GM21526 (cell line): ENCODE results near the gene CBX3.
A peak's percentile ranks its signal among the peaks of the same experiment; 100 is the strongest.
"Not testable (repeated sequence)": the region's sequence is repeated elsewhere in the genome, so short reads cannot be mapped to it uniquely, and the experiment has no call there.

ENCODE experiments used
- ATAC-seq: cut with Tn5 transposase; IDR thresholded peaks from one replicate; pipeline ENCODE4 v1.9.1; 2021; ENCODE audit warnings: moderate library complexity; ENCODE audit not compliant: unreplicated experiment, low FRiP score

The CBX3 gene

DNA sequence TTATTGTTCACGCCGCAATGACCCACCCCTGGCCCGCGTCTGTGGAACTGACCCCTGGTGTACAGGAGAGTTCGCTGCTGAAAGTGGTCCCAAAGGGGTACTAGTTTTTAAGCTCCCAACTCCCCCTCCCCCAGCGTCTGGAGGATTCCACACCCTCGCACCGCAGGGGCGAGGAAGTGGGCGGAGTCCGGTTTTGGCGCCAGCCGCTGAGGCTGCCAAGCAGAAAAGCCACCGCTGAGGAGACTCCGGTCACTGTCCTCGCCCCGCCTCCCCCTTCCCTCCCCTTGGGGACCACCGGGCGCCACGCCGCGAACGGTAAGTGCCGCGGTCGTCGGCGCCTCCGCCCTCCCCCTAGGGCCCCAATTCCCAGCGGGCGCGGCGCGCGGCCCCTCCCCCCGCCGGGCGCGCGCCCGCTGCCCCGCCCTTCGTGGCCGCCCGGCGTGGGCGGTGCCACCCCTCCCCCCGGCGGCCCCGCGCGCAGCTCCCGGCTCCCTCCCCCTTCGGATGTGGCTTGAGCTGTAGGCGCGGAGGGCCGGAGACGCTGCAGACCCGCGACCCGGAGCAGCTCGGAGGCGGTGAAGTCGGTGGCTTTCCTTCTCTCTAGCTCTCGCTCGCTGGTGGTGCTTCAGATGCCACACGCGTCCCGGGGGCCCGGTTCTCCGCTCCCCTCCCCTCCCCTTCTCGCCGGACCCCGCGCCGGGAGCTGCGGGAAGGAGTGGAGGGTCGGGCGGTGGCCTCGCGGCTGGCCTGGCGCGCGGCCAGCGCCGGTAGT lies at the start of gene CBX3:
Gene CBX3 (plus strand): TSS at position 499 of the 772 bp plus-strand sequence. CDS start 1,254 bp downstream, outside the sequence.
- ATAC-seq = peak; percentile 39

DNA sequence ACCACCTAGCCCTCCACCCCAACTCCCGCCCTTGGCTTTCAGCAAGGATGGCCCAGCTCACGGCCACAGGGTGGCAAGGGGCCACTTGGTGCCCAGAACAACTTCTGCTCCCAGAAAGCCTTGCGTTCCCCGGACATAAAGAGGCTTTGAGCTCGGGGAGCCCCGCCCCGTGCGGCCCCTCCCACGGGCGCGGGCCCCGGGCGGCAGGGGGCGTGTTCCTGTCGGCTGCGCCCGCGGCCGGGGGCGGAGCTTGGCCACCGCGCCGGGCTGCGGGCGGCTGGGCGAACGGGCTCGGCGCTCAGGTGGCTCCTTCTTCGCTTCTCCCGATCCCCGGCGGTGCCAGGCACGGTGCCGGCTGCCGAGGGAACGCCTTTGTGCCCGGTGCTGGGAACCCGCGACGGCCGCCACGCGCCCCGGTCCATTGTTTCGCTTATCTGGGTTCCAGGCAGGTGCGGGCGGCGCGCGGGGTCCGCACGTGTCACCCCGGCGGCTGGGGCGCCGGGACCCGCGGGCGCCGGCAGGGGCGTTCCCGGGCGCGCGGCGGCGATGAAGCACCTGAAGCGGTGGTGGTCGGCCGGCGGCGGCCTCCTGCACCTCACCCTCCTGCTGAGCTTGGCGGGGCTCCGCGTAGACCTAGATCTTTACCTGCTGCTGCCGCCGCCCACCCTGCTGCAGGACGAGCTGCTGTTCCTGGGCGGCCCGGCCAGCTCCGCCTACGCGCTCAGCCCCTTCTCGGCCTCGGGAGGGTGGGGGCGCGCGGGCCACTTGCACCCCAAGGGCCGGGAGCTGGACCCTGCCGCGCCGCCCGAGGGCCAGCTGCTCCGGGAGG lies 49.4 kb upstream of the CBX3 start, which contains the start of gene NFE2L3:
Gene NFE2L3 (plus strand): TSS at position 246 of the 829 bp plus-strand sequence. CDS start 301 bp downstream, at position 547.
- peak; percentile 59 for ATAC-seq

- peak; percentile 28 for ATAC-seq
Measured at GRCh38 chr7:26152782-26153240, 48.7 kb upstream of the CBX3 start.

- no peak for ATAC-seq
Measured at GRCh38 chr7:26153241-26153822, 48.2 kb upstream of the CBX3 start.

- no peak for ATAC-seq
Measured at GRCh38 chr7:26153823-26154783, 47.4 kb upstream of the CBX3 start.

DNA sequence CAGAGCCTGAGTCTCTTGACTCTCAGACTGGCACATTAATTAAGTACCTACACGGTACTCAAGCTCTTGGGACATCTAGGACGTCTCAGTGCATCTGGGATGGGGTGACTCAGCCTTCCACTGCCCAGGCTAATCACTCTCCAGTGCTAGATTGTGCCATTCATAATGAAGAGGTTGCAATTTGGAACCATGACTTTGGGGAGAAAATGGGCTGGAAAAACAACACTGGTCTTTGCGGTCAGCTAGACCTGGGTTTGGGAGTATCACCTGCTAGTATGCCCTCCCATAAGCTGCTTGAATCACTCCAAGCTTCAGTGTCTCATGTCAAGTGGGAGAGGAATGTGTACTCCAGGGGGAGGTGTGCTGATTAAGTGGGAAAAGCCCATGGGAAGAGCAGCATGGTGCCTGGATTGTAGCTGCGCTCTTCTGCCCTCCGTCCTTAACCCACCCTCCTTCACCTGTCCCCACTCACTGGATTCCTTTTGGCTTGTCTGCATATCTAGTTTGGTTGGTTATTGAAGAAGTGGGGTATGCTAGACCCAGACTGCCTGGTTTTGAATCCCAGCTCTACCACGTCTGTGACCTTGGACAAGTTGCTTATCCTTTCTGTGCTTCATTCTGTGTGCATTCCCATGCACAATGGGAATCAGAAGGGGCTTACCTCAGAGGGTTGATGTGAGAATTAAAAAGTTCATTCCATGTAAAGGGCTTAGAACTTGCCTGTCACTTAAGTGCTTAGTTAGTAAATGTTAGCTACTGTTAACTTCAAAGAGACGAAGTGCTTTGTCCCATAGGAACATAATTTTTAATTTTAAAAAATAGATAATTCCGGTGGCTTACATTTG lies 45.8 kb upstream of the CBX3 start:
- ATAC-seq = no peak

DNA sequence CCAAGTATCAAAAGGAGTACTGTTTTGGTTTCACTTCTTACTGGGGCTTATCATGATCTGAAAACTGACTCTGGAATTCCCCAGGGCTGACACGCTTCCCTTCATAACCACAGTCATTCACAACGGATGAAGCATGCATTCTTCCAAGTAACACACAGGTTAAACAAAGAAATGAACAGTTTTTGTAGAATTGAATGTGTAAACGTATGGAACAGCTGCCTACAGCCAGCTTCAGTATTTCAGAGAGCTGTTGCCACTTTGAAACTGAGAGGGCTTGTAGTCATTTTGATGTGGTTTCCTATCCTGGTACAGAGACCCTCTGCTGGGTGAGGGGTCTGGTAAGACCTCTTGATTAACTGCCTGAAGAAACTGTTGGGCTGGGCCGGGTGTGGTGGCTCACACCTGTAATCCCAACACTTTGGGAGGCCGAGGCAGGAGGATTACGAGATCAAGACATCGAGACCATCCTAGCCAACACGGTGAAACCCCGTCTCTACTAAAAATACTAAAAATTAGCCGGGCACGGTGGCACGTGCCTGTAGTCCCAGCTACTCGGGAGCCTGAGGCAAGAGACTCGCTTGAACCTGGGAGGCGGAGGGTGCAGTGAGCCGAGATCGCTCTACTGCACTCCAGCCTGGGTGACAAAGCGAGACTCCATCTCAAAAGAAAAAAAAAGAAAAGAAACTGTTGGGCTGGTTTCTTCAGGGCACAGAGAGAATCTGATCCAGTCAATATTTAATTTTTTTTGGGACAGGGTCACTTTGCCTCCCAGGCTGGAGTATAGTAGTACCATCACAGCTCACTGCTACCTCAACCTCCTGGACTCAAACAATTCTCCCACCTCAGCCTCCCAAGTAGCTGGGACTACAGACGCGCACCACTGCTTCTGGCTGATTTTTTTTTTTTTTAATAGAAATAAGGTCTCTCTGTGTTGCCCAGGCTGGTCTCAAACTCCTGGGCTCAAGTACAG lies 44.8 kb upstream of the CBX3 start:
- ATAC-seq = no peak

DNA sequence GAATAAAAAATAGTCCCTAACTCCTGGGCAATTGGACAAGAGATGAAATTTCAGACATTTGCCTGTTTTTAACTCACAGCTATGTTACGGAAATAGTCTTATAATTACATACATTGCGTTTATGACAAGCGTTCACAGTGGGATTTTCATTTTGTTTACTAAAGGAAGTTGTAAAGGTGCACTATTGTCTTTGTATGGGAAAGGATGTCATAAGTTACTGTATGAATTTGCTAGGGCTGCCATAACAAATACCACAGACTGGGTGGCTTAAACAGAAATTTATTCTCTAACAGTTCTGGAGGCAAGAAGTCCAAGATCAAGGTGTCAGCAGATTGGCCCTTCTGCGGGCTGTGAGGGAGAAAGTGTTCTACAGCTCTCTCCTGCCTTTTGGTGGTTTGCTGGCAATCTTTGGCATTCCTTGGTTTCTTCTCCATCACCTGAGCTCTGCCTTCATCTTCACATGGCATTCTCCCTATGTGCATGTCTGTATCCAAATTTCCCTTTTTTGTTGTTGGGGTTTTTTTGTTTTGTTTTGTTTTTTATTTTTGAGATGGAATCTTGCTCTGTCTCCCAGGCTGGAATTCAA lies 43.9 kb upstream of the CBX3 start:
- no peak for ATAC-seq

DNA sequence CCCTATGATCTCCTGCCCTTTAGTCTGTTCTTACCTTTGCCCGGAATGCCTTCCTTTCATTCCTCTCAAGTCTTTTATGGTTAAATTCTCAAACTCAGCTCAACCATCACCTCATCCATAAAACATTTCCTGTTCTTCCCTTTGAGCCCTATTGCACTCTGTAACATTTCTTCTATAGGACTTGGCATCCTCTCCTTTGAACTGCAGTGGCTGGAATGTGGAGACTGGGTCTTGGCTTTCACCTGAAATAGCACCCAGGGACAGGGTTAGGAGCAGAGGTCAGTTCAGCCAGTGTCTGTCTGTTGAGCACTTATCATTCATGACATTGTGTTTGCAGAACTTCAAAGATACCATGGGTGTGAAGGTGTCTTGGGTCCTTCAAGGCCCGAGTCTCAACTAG lies 42.3 kb upstream of the CBX3 start:
- no peak for ATAC-seq

GRCh38 chr7:26160896-26161295 lies 40.6 kb upstream of the CBX3 start:
- no peak for ATAC-seq

DNA sequence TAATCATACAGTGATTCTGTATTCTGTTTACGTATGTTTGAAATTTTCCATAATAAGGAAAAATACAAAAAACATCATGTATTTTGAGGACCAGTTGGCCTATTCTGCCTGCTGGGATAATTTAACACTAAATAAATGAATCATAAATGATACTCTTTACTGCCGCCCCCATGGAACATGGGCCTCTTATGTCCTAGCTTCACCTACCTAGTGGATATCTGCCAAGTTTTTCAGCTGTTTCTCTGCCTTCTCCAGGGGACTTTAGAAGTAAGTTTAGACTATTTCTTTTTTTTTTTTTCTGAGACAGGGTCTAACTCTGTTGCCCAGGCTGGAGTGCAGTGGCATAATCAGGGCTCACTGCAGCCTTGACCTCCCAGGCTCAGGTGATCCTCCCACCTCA lies 39.1 kb upstream of the CBX3 start:
- ATAC-seq = no peak

- not testable (repeated sequence) for ATAC-seq
Measured at GRCh38 chr7:26163804-26164203, 37.7 kb upstream of the CBX3 start.

- ATAC-seq = no peak
Measured at GRCh38 chr7:26165950-26166683, 35.4 kb upstream of the CBX3 start.

GRCh38 chr7:26166684-26167266 lies 34.8 kb upstream of the CBX3 start:
- no peak for ATAC-seq

- ATAC-seq = no peak
Measured at GRCh38 chr7:26167303-26167934, 34.1 kb upstream of the CBX3 start.

DNA sequence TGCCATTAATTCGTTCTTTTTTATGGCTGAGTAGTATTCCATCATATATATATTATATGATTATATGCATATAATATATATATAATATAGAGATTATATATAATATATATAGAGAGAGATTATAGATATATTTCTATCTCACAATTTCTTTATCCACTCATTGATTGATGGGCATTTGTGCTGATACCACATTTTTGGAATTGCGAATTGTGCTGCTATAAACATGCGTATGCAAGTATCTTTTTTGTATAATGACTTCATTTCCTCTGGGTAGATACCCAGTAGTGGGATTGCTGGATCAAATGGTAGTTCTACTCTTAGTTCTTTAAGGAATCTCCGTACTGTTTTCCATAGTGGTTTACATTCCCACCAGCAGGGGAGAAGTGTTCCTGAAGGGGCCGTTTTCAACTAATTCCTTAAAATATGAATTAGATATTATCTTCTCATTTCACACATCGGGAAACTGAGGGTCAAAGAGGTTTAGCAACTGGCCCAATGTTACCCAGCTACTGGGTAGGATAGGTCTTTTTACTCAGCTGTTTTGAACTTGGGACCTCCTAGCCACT lies 33.0 kb upstream of the CBX3 start:
- ATAC-seq = no peak
